Caki2 (cell line): ENCODE measurements around the gene EFNB3. TPM values are rescaled to one million over a fixed set of nuclear protein-coding genes. Genes with fewer than 3 reads are reported as not detected.

ENCODE experiments used
- DNase-seq: peaks from one replicate; pipeline ENCODE4 v3.0.0-alpha.2; 2015; ENCODE audit warnings: low read depth
- in situ Hi-C: cut with HindIII; loops from 2 replicates; pipeline ENCODE4 v1.10.0; 2016; ENCODE audit warnings: low sequenced_read_pairs, low pct_unique_long_range_greater_than_20kb, mixed read lengths
- total RNA-seq: library from RNA; depleted of rRNA; stranded (reverse); fragments of >200 nt; shearing (Covaris generic); gene quantifications from 2 replicates; pipeline ENCODE4 v1.2.3, GENCODE V29; 2014; ENCODE audit warnings: low replicate concordance

EFNB3 gene
- total RNA-seq, 1 experiment from 2014 or later, result not detected

DNA sequence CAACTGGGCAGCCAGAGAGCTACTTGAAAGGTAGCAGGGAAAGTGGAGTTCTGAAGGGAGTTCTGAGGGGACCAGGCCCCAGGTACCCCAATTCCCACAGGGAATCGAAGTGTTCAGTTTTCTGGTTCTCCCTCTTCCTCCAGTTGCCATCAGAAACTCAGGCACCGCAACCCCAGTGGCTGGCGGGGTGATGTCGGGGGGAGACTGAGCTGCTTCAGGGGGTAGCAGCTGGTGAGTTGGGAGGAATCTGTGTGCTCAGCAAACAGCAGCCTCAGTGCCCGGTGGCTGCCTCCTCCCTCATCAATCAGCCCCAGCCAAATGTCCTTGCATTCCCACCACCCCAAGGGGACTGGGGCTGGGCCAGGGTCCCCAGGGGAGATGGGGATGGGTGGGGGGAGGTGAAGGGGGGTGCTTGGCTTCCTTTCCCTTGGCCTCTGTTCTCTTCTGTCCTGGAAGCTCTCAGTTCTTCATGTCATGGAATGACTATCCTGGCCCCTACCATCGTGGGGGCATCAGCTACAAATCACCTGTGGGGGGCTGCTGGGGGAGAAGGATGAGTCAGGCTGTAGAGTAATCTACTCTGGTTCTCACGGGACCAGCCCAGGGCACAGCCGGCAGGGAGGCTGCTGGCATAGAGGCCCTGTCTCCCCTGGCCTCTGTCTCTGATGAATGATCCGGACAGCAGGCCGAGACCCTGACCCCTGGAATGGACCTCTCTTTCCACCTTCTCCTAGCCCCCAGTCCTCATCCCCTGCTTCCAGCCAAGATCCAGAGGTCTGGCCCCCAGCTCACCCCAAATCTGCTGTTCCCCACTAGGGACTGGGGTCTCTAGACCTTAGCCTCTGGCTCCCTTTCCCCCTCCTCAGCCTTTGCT, 10.0 kb downstream of the EFNB3 start:
- in situ Hi-C loops, result no loop called here
- no peak for DNase-seq

DNA sequence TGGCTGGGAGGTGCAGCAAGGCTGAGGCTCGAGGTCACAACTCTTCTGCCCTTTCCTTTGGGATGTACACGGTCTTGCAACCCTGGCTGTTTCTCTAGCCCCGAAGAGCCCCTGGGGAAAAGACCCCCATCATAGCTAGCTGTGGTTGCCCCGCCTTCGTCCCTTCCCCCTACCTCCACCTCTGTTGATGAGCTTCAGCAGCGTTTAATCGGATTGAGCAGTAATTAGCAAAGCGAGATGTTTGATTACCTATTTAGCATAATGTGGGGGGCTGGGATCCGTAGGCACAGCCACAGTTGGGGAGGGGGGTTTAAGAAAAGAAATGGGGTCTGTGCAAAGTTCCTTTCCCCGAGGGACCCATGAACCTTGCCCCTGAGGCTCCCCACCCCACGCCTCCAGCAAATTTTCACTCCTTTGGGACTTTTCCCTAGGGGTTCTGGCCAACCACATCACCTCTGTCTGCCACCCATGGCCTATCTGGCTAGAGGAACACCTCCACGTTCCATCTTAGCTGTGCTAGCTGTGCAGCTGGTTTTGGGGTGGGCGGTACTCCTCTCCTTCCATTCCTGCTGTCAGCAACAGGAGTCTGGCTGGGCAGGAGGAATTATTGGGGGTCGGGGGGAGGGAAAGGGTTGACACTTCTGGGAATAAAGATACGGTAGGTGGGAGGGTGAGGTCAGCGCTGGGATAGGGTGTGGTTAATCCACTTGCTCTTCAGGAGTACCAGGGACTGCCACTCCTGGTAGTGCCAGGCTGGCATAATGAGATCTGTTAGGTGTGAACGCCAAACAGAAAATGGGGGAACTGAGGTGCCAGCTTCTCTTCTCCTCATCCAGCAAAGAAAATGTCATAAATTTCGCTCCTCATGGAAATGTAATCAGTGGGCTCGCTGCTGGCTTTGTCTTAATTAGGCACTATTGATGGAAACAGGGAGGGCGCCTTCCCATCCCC, 11.2 kb downstream of the EFNB3 start:
- no peak for DNase-seq
- in situ Hi-C loops, result no loop called here

DNA sequence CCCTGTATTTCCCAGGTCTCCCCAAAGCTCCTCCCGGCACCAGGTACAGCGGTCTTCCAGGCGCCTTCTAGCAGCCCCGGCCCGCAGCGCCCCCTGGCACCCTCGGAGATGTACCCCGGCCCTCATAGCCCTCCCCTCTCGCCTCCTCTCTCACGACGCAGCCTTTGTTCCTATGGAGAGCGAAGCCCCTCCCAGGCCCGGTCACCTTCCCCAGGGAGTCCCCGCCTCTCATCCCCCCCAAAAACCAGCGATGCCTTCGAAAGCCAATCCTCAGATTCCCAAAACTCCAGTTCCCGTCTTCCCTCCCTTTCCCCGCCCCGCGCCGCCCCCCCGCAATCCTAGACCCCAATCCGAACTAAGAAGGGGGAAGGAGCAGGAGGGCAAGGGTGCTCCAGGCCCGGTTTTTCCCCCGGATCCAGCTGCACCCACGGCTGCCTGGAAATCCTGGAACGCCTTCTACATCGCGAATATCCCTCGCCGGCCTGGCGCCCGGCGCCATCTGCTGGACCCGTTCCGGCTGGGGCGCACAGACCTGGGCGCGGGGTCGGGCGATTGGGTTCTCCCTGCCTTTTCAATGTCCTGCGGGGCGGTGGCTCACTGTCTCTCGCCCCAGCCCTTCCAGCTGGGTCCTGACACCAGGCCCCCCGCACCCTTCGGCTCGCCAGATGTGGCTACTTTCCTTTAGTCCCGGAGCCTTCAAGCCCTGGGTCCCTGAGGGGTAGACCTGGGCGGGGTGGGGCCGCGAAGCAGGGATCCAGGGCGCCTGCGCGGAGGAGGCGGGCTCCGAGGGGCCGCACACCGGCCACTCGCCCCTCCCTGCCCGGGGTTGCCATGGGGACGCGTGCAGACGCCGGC, 12.1 kb downstream of the EFNB3 start, which contains the start of gene DNAH2:
Gene DNAH2, plus strand, starts transcription at position 844 of the 855 bp plus-strand sequence. CDS start 1,991 bp downstream, outside the sequence.
- DNase-seq, result peak; percentile 85
- in situ Hi-C loops, result no loop called here

DNA sequence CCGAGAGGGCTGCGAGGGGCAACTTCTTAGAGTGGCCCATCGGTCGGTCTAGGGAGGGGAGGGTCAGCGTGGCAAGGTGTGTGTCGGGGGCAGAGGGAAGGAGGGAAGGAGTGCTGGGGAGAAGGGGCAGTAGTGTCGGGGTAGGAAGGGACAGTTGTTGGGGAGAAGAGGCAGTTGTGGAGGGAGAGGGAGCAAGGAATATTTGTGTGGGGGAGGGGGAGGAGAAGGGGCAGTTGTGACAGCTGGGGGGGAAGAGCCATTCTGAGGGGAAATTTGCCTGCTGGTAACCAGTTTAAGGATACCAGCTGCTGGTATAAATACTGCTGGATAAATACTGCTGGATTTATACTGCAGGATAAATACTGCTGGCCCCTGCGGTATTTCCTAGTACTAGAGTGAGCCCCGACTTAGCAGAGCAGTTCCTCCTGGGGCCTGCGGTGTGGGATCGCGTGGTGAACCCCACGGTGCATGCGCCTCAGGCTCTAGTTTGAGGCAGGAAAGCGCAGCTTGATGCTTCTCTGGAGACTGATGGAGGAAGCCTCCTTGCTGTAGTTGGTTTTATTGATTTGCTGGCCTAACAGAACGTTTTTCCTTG, 12.9 kb downstream of the EFNB3 start:
- no peak for DNase-seq
- in situ Hi-C loops, result no loop called here

DNA sequence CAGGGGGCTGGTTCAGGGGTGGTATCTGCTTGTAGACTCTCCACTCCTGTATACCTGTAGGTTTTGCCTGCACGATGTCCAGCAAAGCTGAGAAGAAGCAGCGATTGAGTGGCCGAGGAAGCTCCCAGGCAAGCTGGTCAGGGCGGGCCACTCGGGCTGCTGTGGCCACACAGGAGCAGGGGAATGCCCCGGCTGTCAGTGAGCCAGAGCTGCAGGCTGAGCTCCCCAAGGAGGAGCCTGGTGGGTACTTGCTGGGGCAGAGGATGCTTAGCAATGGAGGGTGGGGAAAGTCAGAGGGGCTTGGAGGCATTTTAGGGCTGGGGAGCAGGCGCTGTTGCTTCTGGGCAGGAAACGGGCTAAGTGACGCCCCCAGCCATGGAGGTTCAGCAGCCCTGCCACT, 14.7 kb downstream of the EFNB3 start:
- no peak for DNase-seq
- in situ Hi-C loops, result no loop called here

DNA sequence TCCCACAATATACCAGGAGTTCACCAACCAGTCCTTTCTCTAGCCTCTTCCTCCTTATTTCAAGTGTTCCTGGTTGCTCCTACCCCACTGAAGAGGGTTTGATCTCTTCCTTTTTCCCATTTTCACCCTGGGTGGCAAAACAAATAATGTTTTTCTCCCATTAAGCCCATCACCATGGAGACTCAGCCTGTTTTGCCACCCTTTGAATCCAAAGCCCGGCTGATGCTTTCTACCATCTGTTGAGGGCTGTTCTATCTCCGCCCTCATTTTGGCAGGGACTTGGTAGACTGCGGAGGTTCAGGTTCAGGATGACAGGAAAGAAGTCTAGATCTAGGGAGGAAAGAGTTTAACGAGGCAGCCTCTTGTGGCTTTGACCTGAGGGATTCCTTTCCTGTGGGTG, 15.1 kb downstream of the EFNB3 start:
- DNase-seq, result no peak
- in situ Hi-C loops, result no loop called here

DNA sequence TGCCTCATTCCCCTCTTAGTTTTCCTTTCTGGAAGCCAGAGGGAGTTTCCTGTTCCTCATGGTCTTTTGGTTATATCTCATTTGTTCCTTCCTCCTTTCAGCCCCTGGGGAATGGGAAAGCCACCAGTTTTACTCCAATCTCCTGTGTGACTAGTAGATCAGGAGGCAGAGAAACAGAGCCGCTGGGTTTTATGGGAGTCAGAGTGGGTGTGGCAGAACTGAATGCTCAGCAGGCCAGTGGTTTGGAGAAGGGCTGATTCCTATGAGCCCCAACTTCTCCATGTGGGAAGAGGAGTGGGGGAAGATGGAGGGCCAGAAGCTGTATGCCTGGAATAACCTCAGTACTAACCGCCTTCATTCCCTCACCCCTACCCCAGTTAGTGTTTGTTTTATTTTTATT, 16.6 kb downstream of the EFNB3 start:
- no peak for DNase-seq
- in situ Hi-C loops, result no loop called here

DNA sequence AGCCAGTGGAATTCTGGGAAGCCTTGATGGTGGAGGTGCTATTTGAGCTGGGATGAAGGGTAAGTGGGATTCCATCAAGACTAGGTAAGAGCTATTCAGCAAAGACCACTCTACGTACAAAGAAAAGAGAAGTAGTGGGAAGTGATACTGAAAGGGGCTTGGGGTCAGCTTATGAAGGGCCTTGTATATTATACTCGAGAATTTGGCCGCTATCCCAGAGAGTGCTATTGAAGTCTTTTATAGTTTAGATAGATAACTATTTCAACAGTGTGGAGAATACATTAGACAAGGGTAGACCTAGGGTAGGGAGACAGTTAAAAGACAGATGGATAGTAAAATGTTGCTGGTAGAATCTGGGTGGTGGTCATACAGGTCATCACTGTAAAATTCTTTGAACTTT, 22.9 kb downstream of the EFNB3 start:
- in situ Hi-C loops, result no loop called here
- no peak for DNase-seq

DNA sequence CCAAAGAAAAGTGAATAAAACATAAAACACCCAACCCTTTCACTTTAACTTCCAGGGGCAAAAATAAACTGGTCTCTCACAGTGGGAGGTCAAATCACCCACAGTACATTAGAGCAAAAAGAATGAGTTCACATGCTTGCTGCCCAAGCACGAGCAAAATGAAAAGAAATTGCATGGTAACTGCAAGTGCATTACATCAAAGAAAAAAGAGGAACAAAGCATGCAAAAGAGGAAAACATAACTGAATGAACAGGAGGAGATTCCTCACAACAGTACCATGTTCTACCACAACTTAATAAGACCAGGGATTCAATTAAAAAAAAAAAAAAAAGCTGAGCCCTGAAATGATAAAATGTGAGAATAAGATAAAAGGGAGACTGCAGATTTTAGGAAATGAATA, 24.8 kb downstream of the EFNB3 start:
- DNase-seq, result no peak
- in situ Hi-C loops, result no loop called here

DNA sequence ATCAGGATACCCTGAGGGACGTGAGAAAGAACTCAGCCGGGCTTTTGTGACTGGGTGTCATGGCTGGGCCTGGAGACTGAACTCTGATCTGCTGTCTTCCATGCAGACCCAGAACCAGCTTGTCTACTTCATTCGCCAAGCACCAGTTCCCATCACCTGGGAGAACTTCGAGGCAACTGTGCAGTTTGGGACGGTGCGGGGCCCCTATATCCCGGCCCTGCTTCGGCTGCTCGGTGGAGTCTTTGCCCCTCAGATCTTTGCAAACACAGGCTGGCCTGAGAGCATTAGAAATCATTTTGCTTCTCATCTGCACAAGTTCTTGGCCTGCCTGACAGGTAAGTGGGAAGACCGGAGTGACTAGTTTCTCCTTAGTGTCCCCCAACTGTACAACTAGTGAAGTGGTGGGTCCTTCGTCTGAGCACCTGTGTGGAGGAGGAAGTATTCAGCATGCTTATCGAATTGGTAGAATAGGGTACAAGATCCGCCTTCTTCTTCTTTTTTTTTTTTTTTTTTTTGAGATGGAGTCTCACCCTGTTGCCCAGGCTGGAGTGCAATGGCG, 28.1 kb downstream of the EFNB3 start:
- in situ Hi-C loops, result no loop called here

DNA sequence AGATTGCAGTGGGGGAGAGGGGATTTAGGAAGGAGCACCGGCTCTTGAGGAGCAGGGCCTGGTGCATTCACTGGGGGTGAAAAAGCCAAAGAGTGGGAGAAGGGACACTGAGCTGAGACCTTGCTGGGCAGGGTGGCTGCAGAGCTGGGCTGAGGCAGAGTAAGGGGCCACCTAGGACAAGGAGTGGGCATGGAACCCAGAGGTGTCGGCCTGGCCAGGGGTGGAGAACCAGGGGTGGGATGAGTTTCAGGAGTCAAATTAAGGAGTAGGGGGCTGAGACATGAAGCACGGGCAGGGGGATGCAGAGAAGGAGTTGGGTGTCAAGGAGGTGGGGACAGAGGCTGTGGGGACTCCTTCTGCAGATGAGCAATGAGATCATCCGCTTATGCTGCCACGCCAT, 32.6 kb downstream of the EFNB3 start:
- in situ Hi-C loops, result no loop called here
- no peak for DNase-seq

More for the DNA sequence above, 28.1 kb downstream of the EFNB3 start:
- DNase-seq, result no peak

DNA sequence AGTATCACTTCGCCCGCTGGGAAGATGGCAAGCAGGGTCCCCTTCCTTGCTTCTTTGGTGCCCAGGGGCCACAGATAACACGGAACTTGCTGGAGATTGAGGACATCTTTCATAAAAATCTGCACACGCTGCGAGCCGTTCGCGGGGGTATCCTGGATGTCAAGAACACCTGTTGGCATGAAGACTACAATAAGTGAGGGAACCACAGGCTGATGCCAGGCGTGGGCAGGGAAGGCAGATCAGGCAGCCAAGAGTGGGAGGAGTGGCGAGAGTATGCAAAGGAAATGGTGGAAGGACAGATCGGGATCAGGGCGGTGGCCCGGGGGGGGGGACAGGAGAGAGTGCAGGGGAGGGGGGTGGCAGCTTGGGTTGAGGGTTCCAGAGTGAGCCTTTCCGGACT, 34.7 kb downstream of the EFNB3 start:
- no peak for DNase-seq
- in situ Hi-C loops, result no loop called here

DNA sequence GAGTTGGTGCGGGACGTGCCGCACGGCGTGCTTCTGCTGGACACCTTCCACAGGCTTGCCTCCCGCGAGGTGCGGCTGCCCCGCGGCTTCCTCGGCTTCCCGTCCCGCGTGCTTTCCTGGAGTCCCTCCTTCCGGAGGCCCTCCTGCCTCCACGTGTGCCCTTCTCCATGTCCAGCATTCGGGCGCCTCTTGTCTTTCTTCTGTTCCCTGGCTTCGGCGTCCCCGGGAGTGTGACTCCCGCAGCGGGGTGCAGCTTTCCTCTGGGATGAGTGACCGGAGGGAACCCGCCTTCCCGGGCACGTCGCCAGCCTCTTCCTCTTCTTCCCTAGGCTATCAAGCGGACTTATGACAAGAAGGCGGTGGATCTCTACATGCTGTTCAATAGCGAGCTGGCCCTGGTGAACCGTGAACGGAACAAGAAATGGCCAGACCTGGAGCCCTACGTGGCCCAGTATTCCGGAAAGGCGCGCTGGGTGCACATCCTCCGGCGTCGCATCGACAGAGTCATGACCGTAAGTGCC, 35.5 kb downstream of the EFNB3 start:
- DNase-seq, result no peak
- in situ Hi-C loops, result no loop called here

DNA sequence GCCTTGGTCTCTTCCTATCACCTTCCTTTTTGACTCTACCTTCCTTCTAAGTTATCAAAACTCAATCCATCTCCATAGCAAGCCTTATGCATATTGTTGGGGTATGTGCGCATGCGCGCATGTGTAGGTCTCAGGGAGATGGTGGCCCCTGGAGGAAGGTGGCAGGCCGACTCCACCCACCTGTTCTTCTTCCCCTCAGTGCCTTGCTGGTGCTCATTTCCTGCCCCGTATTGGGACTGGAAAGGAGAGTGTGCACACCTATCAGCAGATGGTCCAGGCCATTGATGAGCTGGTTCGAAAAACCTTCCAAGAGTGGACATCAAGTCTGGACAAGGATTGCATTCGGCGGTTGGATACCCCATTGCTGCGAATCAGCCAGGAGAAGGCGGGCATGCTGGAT, 37.7 kb downstream of the EFNB3 start:
- in situ Hi-C loops, result no loop called here
- no peak for DNase-seq

DNA sequence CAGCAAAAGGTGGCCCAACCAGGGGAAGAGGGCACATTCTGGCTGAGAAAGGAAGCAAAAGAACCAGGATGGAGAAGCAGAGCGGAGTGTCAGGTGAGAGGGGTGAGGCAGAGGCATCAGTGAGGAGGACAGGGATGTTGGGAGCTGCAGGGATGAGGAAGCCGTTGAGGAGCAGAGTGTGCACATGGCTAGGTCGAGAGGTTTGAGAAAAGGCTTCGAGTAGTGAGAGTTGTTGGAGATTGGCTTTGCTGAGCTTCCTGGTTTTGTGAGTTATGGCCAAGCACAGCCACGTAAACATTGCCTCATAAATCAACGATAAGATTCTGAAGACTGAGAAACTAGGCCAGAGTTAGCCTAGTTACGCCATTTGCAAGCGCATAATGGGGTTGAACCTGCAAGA, 39.4 kb downstream of the EFNB3 start:
- in situ Hi-C loops, result no loop called here
- no peak for DNase-seq

DNA sequence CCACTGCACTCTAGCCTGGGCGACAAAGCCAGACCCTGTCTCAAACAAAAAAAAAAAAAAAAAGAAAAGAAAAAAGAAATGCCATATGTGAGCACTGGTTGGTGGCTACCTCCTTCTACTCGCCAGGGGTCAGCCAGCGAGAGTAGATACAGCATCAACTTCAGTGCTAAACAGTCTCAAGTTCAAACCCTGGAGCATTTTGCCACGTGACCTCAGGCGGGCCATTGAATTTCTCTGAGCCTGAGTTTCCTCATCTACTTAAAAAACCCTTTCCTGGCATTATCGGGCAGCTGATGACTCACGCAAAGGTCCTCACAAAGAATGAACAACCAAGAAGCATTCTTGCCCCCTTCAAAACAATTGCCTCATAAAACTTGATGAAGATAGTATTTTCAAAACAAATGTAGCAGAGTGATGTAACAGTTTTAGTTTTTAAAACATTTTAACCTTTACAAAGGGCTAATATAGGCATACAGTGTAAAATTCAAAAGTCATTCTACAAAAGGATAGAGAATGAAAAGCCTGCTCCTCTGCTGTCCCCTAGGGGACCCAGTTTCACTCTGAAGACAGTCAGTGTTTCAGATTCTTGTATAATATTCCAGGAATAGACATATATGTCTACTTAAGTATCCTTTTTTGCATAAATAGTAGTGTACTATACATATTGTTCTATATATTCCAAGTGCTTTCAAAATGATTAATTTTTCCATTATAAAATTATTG, 40.9 kb downstream of the EFNB3 start:
- in situ Hi-C loops, result no loop called here

DNA sequence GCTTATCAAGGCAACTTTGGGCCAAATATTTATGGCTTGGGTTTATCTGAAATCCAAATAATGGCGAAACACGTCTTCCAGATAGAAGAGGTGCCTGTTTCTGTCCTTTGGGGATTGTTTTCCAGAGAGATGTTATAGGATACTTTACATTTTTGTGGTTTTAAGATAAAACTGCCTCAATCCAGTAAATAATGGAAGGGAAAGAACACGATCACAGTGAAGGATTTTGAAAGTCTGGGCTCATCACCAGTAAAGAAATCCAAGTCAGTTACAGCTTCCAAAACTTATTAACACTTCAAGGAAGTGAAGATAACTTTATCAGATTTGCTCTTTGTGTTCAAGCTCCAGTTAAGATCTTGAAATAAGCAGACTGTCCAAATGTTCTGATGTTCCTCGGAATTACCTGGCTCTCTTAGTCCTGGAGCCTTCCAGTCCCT, 42.7 kb downstream of the EFNB3 start:
- DNase-seq, result no peak
- in situ Hi-C loops, result no loop called here

More for the DNA sequence above, 40.9 kb downstream of the EFNB3 start:
- peak; percentile 29 for DNase-seq
